MM.1S (cell line): ENCODE results near the gene ATG10.
"Not testable (repeated sequence)": the region's sequence is repeated elsewhere in the genome, so short reads cannot be mapped to it uniquely, and the experiment has no call there.

ENCODE experiments used
- DNase-seq: peaks from one replicate; pipeline ENCODE4 v3.0.0-alpha.2; 2015
- H2AFZ ChIP-seq: fragments of 300-600 bp; sonication (generic); 2 replicates; pipeline ENCODE4 v1.6.0; 2016; ENCODE audit warnings: antibody characterized with exemption, low read length
- H3F3A ChIP-seq: fragments of 300-600 bp; sonication (generic); 2 replicates; pipeline ENCODE4 v1.6.1; 2016; ENCODE audit warnings: mild to moderate bottlenecking, antibody characterized with exemption, low read length, moderate library complexity, mixed read lengths; ENCODE audit not compliant: insufficient read depth
- H3K27ac ChIP-seq: fragments of 300-600 bp; sonication (generic); 2 replicates; pipeline ENCODE4 v1.5.1; 2016; ENCODE audit warnings: mild to moderate bottlenecking, low read length
- H3K27me3 ChIP-seq: fragments of 300-600 bp; sonication (generic); replicated peaks from 2 replicates; pipeline ENCODE4 v1.6.0; 2016; ENCODE audit warnings: low read length; ENCODE audit not compliant: insufficient read depth
- H3K36me3 ChIP-seq: fragments of 300-600 bp; sonication (generic); replicated peaks from 2 replicates; pipeline ENCODE4 v1.6.1; 2016; ENCODE audit warnings: mild to moderate bottlenecking, low read length, mixed read lengths; ENCODE audit not compliant: insufficient read depth
- H3K4me1 ChIP-seq: fragments of 300-600 bp; sonication (generic); 2 replicates; pipeline ENCODE4 v1.6.1; 2016; ENCODE audit warnings: low read length, mixed read lengths
- H3K4me2 ChIP-seq: fragments of 300-600 bp; sonication (generic); 2 replicates; pipeline ENCODE4 v1.6.0; 2016; ENCODE audit warnings: low read depth, low read length
- H3K4me3 ChIP-seq: fragments of 300-600 bp; sonication (generic); 2 replicates; pipeline ENCODE4 v1.5.1; 2016; ENCODE audit warnings: low read length, mixed read lengths
- H3K79me2 ChIP-seq: fragments of 300-600 bp; sonication (generic); 2 replicates; pipeline ENCODE4 v1.6.1; 2016; ENCODE audit warnings: mixed run types, low read length, mixed read lengths
- H3K9ac ChIP-seq: fragments of 300-600 bp; sonication (generic); 2 replicates; pipeline ENCODE4 v1.6.1; 2016; ENCODE audit warnings: low read length, mixed read lengths
- H3K9me2 ChIP-seq: fragments of 300-600 bp; sonication (generic); replicated peaks from 2 replicates; pipeline ENCODE4 v1.6.1; 2016; ENCODE audit warnings: mild to moderate bottlenecking, low read length, mixed read lengths; ENCODE audit not compliant: insufficient read depth
- H3K9me3 ChIP-seq: fragments of 300-600 bp; sonication (generic); replicated peaks from 2 replicates; pipeline ENCODE4 v1.6.1; 2016; ENCODE audit warnings: mild to moderate bottlenecking, low read length, mixed read lengths; ENCODE audit not compliant: insufficient read depth
- H4K20me1 ChIP-seq: fragments of 300-600 bp; sonication (generic); 2 replicates; pipeline ENCODE4 v1.6.1; 2016; ENCODE audit warnings: mild to moderate bottlenecking, low read length, moderate library complexity, mixed read lengths; ENCODE audit not compliant: insufficient read depth
- EZH2 ChIP-seq: fragments of 300-600 bp; sonication (generic); optimal IDR thresholded peaks from 2 replicates; pipeline ENCODE3; 2017; ENCODE audit warnings: low read depth, mild to moderate bottlenecking, antibody characterized with exemption, low read length, mixed read lengths
- EZH2phosphoT487 ChIP-seq: fragments of 300-600 bp; sonication (generic); IDR thresholded peaks from 2 replicates; pipeline ENCODE4 v1.6.1; 2018; ENCODE audit warnings: antibody characterized with exemption, low read length
- TF ChIP-seq, protein P1 (sequence below): fragments of 300-600 bp; sonication (generic); IDR thresholded peaks from 2 replicates; pipeline ENCODE4 v1.5.1; 2016; ENCODE audit warnings: antibody characterized with exemption, low read length, mixed read lengths

Gene ATG10

DNA sequence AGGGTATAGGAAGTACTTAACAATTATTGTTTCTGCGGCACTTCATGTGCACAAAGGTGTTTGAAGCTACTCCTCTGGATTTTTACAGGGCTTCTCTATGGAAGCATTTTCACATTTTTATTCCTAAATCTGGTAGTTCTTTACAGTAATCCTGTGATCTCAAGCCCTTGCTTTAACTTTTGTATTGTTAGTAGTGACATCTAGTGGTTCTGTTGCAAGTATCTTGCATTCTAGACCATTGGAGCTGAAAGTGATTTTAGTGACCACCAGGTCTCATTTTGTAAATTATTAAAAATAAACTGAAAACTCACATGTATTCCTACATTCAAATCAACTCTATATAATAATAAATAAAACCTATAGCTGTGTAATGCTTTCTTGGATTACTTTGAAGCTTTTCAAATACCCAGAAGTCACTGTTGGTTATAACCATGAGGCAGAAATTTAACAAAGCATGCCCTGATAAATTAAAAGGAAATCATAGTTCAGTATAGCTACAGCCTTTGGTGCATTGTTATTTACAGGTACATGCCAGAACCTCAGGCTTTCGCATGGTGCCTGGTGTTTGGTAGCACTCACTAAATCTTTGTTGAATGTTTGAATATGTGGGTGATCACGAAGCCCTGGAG lies 287.5 kb downstream of the ATG10 start:
- Histone ChIP-seq H3K79me2 (no peaks in the 10 kb centered on the region), H3F3A (no peaks in the 10 kb centered on the region), H3K9me3 (no peaks in the 10 kb centered on the region), H3K4me1 (peaks cover 7% of the 10 kb centered on the region; the same call in 1 of the 2 replicates), H3K9me2 (no peaks in the 10 kb centered on the region), H3K9ac (no peak overlapping the region), H3K27ac (no peak overlapping the region), H4K20me1 (no peaks in the 10 kb centered on the region), H3K27me3 (no peaks in the 10 kb centered on the region), H3K36me3 (no peaks in the 10 kb centered on the region), H2AFZ (no peak overlapping the region), H3K4me2 (no peak overlapping the region), H3K4me3 (no peak overlapping the region)
- no peak for TF ChIP-seq EZH2phosphoT487
- TF ChIP-seq, protein P1, sequence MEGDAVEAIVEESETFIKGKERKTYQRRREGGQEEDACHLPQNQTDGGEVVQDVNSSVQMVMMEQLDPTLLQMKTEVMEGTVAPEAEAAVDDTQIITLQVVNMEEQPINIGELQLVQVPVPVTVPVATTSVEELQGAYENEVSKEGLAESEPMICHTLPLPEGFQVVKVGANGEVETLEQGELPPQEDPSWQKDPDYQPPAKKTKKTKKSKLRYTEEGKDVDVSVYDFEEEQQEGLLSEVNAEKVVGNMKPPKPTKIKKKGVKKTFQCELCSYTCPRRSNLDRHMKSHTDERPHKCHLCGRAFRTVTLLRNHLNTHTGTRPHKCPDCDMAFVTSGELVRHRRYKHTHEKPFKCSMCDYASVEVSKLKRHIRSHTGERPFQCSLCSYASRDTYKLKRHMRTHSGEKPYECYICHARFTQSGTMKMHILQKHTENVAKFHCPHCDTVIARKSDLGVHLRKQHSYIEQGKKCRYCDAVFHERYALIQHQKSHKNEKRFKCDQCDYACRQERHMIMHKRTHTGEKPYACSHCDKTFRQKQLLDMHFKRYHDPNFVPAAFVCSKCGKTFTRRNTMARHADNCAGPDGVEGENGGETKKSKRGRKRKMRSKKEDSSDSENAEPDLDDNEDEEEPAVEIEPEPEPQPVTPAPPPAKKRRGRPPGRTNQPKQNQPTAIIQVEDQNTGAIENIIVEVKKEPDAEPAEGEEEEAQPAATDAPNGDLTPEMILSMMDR, result peak; percentile 47
- peak; percentile 40 for DNase-seq

- H4K20me1 ChIP-seq, result no peaks in the 10 kb centered on the region
- DNase-seq, result no peak
- H3K9me2 ChIP-seq, result no peaks in the 10 kb centered on the region
- H3F3A ChIP-seq, result no peaks in the 10 kb centered on the region
- H3K4me1 ChIP-seq, result no peaks in the 10 kb centered on the region
- H3K4me2 ChIP-seq, result no peak overlapping the region
- no peak overlapping the region for H2AFZ ChIP-seq
- no peaks in the 10 kb centered on the region for H3K79me2 ChIP-seq
- H3K36me3 ChIP-seq, result no peaks in the 10 kb centered on the region
- no peak overlapping the region for H3K27ac ChIP-seq
- no peaks in the 10 kb centered on the region for H3K9me3 ChIP-seq
- no peak overlapping the region for H3K9ac ChIP-seq
- H3K27me3 ChIP-seq, result no peaks in the 10 kb centered on the region
- no peak overlapping the region for H3K4me3 ChIP-seq
- TF ChIP-seq, protein P1, result no peak
- no peak for TF ChIP-seq EZH2phosphoT487
- TF ChIP-seq EZH2, result no peak
Measured at GRCh38 chr5:82265047-82265446, 293.2 kb downstream of the ATG10 start.

DNA sequence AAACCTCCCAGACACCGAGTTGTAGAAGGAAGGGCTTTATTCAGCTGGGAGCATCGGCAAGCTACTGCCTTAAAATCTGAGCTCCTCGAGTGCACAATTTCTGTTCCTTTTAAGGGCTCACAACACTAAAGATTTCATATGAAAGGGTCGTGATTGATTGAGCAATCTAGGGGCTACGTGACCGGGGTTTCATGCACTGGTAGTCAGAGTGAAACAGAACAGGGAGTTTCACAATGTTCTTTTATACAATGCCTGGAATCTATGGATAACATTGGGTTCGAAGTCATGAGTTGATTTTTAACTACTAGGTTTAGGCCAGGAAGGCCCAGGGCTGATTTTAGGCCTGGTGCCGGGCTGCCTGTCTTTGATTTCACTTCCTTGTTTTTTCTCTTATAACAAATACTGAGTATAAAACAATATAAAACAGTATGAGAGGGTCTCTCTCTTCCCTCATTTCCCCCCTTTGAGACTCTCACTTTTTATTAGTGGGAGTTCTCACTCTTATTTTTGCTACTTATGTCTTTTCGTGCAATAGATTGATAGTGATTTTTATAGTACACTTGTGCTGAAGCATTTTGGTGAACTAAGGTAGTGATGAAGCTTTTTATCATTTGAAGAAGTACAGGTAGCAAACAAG lies 295.6 kb downstream of the ATG10 start:
- not testable (repeated sequence) for H3K79me2 ChIP-seq, H3K27ac ChIP-seq, H2AFZ ChIP-seq, H3K9ac ChIP-seq, H3K36me3 ChIP-seq, H3K4me2 ChIP-seq, DNase-seq, H3K27me3 ChIP-seq, H3K4me3 ChIP-seq, H3F3A ChIP-seq, H3K9me3 ChIP-seq, H4K20me1 ChIP-seq, H3K4me1 ChIP-seq, H3K9me2 ChIP-seq

DNA sequence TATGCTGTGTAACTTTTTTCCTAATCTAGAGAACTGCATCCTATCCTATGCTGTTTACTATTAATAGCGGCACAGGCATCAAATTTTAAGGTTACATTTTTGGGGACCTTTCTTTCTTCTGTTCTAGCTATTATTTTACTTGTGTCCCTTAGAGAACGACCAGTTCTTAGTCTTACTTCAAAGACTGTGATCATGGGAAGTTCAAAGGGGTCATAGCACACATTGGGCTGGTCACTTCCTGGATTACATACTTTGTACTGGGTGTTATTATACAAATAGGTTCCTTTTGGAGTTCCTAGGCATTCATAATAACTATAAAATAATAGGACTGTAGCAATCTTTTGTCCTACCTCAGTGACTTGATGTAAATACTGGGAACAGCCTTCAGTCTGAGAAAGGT lies 297.5 kb downstream of the ATG10 start:
- not testable (repeated sequence) for H3K4me2 ChIP-seq, H4K20me1 ChIP-seq, H3K79me2 ChIP-seq, H2AFZ ChIP-seq, H3K9me3 ChIP-seq, H3K4me1 ChIP-seq, H3K36me3 ChIP-seq, H3K9me2 ChIP-seq, H3K27me3 ChIP-seq, H3K4me3 ChIP-seq, H3K9ac ChIP-seq, H3K27ac ChIP-seq, DNase-seq
- peaks cover 13% of the 10 kb centered on the region for H3F3A ChIP-seq

- peaks cover 45% of the 10 kb centered on the region for H3F3A ChIP-seq
- not testable (repeated sequence) for H3K36me3 ChIP-seq, H3K9ac ChIP-seq, H3K27ac ChIP-seq, H3K4me2 ChIP-seq, H3K9me2 ChIP-seq, H3K9me3 ChIP-seq, H4K20me1 ChIP-seq, H3K27me3 ChIP-seq, H3K4me1 ChIP-seq, H2AFZ ChIP-seq, H3K4me3 ChIP-seq, DNase-seq
- peaks cover 15% of the 10 kb centered on the region for H3K79me2 ChIP-seq
Measured at GRCh38 chr5:82272571-82273356, 300.9 kb downstream of the ATG10 start.

GRCh38 chr5:82273426-82273825 lies 301.6 kb downstream of the ATG10 start:
- H3K36me3 ChIP-seq, DNase-seq, H3K9me2 ChIP-seq, H3K4me2 ChIP-seq, H3K9ac ChIP-seq, H3K9me3 ChIP-seq, H3K4me3 ChIP-seq, H3K27me3 ChIP-seq, H4K20me1 ChIP-seq, H2AFZ ChIP-seq, H3K4me1 ChIP-seq: not testable (repeated sequence)
- Histone ChIP-seq H3F3A (peaks cover 46% of the 10 kb centered on the region), H3K27ac (peak overlapping the region; percentile 23; the same call in 1 of the 2 replicates), H3K79me2 (peaks cover 21% of the 10 kb centered on the region)
